K562 (cell line): ENCODE measurements around the gene NBEA. TPM values are rescaled to one million over a fixed set of nuclear protein-coding genes. Genes with fewer than 3 reads are reported as not detected.

ENCODE experiments used
- ATAC-seq: fragments of 200-7000 bp; cut with Tn5 transposase; 3 replicates; pipeline ENCODE4 v1.9.1; 2020; ENCODE audit warnings: moderate library complexity
- BruUV-seq: library from RNA; stranded (reverse); fragments of 400-500 nt; replicated peaks from 2 replicates; lab custom pipeline; 2021; lab: Mats Ljungman, UMichigan
- CTCF ChIA-PET: fragments of 300-600 bp; formaldehyde crosslinking; extraction: SDS; loops from one replicate; lab custom pipeline; 2021; ENCODE audit warnings: low intra/inter-chr PET ratio; lab: Yijun Ruan, JAX
- POLR2A ChIA-PET: fragments of 300-600, 350-650 bp; sonication (Branson Sonifier 250); formaldehyde crosslinking; extraction: SDS; loops from one replicate; lab custom pipeline; 2021; ENCODE audit warnings: antibody characterized with exemption, inconsistent platforms; lab: Yijun Ruan, JAX
- DNase-seq, 4 experiments: peaks; one replicate each; pipeline versions ENCODE4 v3.0.0 to v3.0.0-alpha.2; 2011 to 2018; ENCODE audit warnings: low spot score in 3 of 4, mixed read lengths in 3 of 4; ENCODE audit errors: extremely low read depth in 1 of 4
- FAIRE-seq: peaks from 2 replicates; lab custom pipeline; 2011; peaks lifted over from hg19 to GRCh38; lab: Jason Lieb, UNC
- H2AFZ ChIP-seq: 2 replicates; pipeline ENCODE4 v1.6.0; 2011; ENCODE audit warnings: low read depth, low read length, control low read depth, inconsistent platforms
- H3K27ac ChIP-seq: fragments of 200-600 bp; 3 replicates; pipeline ENCODE4 v1.8.0; 2011; ENCODE audit warnings: low read depth, mild to moderate bottlenecking, control low read depth, inconsistent platforms, low read length, moderate library complexity, mixed read lengths; ENCODE audit errors: extremely low read depth
- H3K27me3 ChIP-seq, 2 experiments: fragments of 300-600 bp in 1 of 2; 2 replicates in 1 of 2; 3 replicates in 1 of 2; pipeline versions ENCODE4 v1.6.0 to v1.8.0; 2011; ENCODE audit warnings: inconsistent platforms in 2 of 2, low read length in 2 of 2, mild to moderate bottlenecking in 1 of 2, mixed read lengths in 1 of 2, moderate library complexity in 1 of 2; ENCODE audit not compliant: control insufficient read depth in 2 of 2, insufficient read depth in 2 of 2
- H3K36me3 ChIP-seq: fragments of 300-600 bp; 3 replicates; pipeline ENCODE4 v1.8.0; 2011; ENCODE audit warnings: mild to moderate bottlenecking, low read length, inconsistent platforms; ENCODE audit not compliant: control insufficient read depth, insufficient read depth
- H3K4me1 ChIP-seq, 2 experiments: fragments of 200-600 bp in 1 of 2; replicated peaks in 1 of 2; 2 replicates in 1 of 2; 3 replicates in 1 of 2; pipeline versions ENCODE4 v1.5.1 to v1.8.0; 2011; ENCODE audit warnings: inconsistent platforms in 2 of 2, low read length in 2 of 2, mild to moderate bottlenecking in 1 of 2, mixed read lengths in 1 of 2, moderate library complexity in 1 of 2; ENCODE audit not compliant: control insufficient read depth in 2 of 2, insufficient read depth in 2 of 2
- H3K4me2 ChIP-seq: 2 replicates; pipeline ENCODE4 v1.6.1; 2011; ENCODE audit warnings: low read length, control low read depth, inconsistent platforms, mixed read lengths; ENCODE audit not compliant: insufficient read depth
- H3K4me3 ChIP-seq: fragments of 200-600 bp; sonication (generic), shearing (Covaris generic); 2 replicates; pipeline ENCODE4 v1.5.1; 2016; ENCODE audit warnings: control low read depth, inconsistent platforms
- H3K79me2 ChIP-seq: fragments of 200-600 bp; 3 replicates; pipeline ENCODE4 v1.8.0; 2011; ENCODE audit warnings: low read length, inconsistent platforms; ENCODE audit not compliant: control insufficient read depth, insufficient read depth
- H3K9ac ChIP-seq, 2 experiments: 2 replicates each; pipeline versions ENCODE4 v1.6.0 to v1.6.1; 2011; ENCODE audit warnings: low read depth in 2 of 2, low read length in 2 of 2, control low read depth in 1 of 2, inconsistent platforms in 1 of 2, mild to moderate bottlenecking in 1 of 2, mixed read lengths in 1 of 2; ENCODE audit not compliant: insufficient read depth in 1 of 2
- H3K9me1 ChIP-seq: one replicate; pipeline ENCODE4 v1.6.0; 2011; ENCODE audit warnings: inconsistent platforms, mild to moderate bottlenecking, low read length, moderate library complexity; ENCODE audit not compliant: control insufficient read depth, insufficient read depth
- H3K9me3 ChIP-seq: replicated peaks from 2 replicates; pipeline ENCODE4 v1.5.1; 2011; ENCODE audit warnings: low read depth, low read length, inconsistent platforms; ENCODE audit not compliant: control insufficient read depth, insufficient read depth
- H4K20me1 ChIP-seq: replicated peaks from 2 replicates; pipeline ENCODE4 v1.6.1; 2011; ENCODE audit warnings: low read length, inconsistent platforms, mixed read lengths; ENCODE audit not compliant: control insufficient read depth, insufficient read depth
- ELK1 ChIP-seq: sonication (generic); formaldehyde crosslinking; IDR thresholded peaks from 2 replicates; pipeline ENCODE4 v1.8.1; 2022; ENCODE audit warnings: missing genetic modification reagents
- PBX2 ChIP-seq, 2 experiments: IDR thresholded peaks in 1 of 2; conservative IDR thresholded peaks in 1 of 2; 2 replicates each; pipeline ENCODE4 v1.6.1; 2016; ENCODE audit warnings: low read depth in 2 of 2, mild to moderate bottlenecking in 1 of 2, missing compliant biosample characterization in 1 of 2, missing genetic modification characterization in 1 of 2, moderate library complexity in 1 of 2
- WGBS: fragments of 100-300 bp; shearing (Covaris generic); methylation state at CpG from one replicate; pipeline ENCODE4 v1.1.6; 2016; ENCODE audit warnings: low coverage, mixed read lengths; ENCODE audit not compliant: insufficient coverage; ENCODE audit errors: missing lambda C conversion rate; 5-methylcytosine and 5-hydroxymethylcytosine counted together
- in situ Hi-C: fragments of 300-500 bp; cut with MboI; formaldehyde crosslinking; loops from 4 replicates; pipeline ENCODE4 v1.15.0; 2018; ENCODE audit warnings: inconsistent platforms, mixed read lengths
- intact Hi-C: fragments of 100-400 bp; cut with micrococcal nuclease; formaldehyde crosslinking; loops from 2 replicates; pipeline ENCODE4 v1.14.2; 2022
- polyA plus RNA-seq, 8 experiments: library from polyadenylated mRNA; depleted of rRNA in 4 of 8; stranded (reverse) in 5 of 8; unstranded in 3 of 8; fragments of >200 nt; fragmentation: Nextera tagmentation in 2 of 8; fragmentation: Illumina TruSeq in 1 of 8; extraction: Ambion mirVana in 2 of 8; extraction: Trizol in 1 of 8; gene quantifications; 2 replicates each; pipeline versions ENCODE4 v1.2.1 to v1.2.3, GENCODE V29; 2011 to 2014; ENCODE audit warnings: inconsistent platforms in 1 of 8, missing spikeins in 1 of 8
- total RNA-seq, 7 experiments: library from RNA; depleted of rRNA in 6 of 7; stranded (reverse); fragments of >200 nt in 6 of 7; fragmentation: Illumina TruSeq in 2 of 7; extraction: Trizol in 2 of 7; gene quantifications; 2 replicates each; pipeline versions ENCODE4 v1.2.1 to v1.2.3, GENCODE V29; 2011 to 2021; ENCODE audit warnings: low replicate concordance in 1 of 7

Gene NBEA
- total and polyA plus RNA-seq, 9 of the 15 experiments (the other 6 are each of a cell fraction or from before 2014, with no cell fraction given), result 0.03 to 0.94 (median 0.05) TPM; not detected in 2

GRCh38 chr13:35159041-35159440 lies 217.0 kb downstream of the NBEA start:
- H3K79me2 ChIP-seq, result no peaks in the 10 kb centered on the region
- WGBS, result 1% methylated on average over 5 of the region's 5 CpGs
- in situ Hi-C loops (loop anchor here (25.0 kb wide), 1 partner anchor 1222 kb away; no protein-coding TSS in a partner anchor), intact Hi-C loops (no loop called here)
- H3K27ac ChIP-seq, result no peak overlapping the region
- no peaks in the 10 kb centered on the region for H3K4me1 ChIP-seq
- H3K9me1 ChIP-seq, result no peaks in the 10 kb centered on the region
- ChIA-PET POLR2A (no interaction called here), CTCF (no interaction called here)
- no peak for FAIRE-seq
- no peaks in the 10 kb centered on the region for H3K27me3 ChIP-seq
- no TSS peak for BruUV-seq
- H2AFZ ChIP-seq, result no peak overlapping the region
- no peak for TF ChIP-seq PBX2 (CRISPR knock-in tag; IDR thresholded peaks at IDR 0.05; ENCODE audit: low read depth)
- peak; percentile 84 for TF ChIP-seq PBX2 (tag; conservative IDR thresholded peaks at IDR 0.05; ENCODE audit: low read depth)
- no peak for TF ChIP-seq ELK1 (CRISPR knock-in tag)
- no peaks in the 10 kb centered on the region for H4K20me1 ChIP-seq
- H3K36me3 ChIP-seq, result no peaks in the 10 kb centered on the region
- ATAC-seq, result no peak
- H3K4me2 ChIP-seq, result no peak overlapping the region
- peak in 1 of 4 experiments; percentile 0 for DNase-seq
- no peak overlapping the region for H3K4me3 ChIP-seq
- H3K9ac ChIP-seq, result no peak overlapping the region
- no peaks in the 10 kb centered on the region for H3K9me3 ChIP-seq
